GM10847 (cell line): Measurements from ENCODE around the gene ACTG2.

Source experiments
- POLR2A ChIP-seq: IDR thresholded peaks from 2 replicates; pipeline ENCODE4 v1.6.1; 2011; ENCODE audit not compliant: insufficient read length; ENCODE audit errors: extremely low read depth

ACTG2 gene

DNA sequence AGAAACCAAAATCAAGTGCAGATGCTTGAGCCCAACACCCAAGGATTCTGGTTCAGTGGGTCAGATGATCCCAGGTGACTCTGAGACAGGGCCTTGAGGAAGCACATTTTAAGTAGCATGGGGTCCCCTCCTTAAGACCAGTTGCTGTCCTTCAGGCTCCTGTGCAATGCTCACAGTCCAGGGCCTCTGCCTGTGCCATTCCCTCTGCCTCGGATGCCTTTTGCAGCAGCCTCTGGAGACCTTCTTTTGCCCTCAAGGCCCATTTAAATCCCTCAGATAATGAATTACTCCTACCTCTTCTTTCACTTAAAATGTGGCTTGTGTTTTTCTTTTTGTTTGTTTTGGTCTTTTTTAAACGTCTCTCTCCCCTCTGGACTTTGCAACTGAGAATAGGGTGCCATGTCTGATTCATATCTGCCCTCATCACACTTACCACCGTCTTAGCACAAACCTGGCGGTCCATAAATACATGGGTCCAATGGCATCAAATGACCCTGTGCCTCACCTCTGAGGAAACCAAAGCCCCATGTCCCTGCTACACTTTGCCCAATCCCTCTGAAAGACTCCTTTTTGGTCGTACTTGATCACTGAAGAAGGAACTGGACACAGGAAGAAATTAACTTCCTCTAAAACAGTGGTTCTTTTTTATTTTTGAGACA is 14.2 kb downstream of the ACTG2 start:
- no peak for TF ChIP-seq POLR2A

DNA sequence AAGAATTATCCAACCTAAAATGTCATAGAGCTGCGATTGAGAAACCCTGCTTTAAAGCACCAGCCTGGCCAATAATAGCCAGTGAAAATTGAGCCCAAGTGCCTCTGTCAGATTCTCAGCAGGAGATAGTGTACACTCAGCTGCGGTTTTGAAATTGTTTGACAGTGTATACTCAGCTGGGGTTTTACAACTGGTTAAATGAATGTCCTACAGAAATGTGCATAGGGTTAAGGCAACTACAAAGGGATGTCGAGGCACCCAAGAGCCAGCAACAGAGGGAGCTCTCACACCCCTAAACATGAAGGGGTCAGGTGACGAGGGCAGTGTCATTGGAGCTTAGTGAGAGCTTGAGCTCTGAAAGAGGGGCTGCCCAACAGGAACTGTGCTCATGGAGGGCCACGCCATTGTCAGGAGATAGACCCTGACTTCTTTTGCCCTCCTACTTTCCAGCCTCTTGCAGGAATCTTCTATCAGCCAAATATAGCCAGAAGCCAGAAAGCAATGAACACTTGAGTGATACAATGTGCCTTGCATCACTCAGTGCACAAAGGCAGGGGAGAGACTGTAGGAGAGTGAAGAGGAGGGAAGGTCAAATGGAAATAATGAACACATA is 15.1 kb downstream of the ACTG2 start:
- TF ChIP-seq POLR2A, result no peak

DNA sequence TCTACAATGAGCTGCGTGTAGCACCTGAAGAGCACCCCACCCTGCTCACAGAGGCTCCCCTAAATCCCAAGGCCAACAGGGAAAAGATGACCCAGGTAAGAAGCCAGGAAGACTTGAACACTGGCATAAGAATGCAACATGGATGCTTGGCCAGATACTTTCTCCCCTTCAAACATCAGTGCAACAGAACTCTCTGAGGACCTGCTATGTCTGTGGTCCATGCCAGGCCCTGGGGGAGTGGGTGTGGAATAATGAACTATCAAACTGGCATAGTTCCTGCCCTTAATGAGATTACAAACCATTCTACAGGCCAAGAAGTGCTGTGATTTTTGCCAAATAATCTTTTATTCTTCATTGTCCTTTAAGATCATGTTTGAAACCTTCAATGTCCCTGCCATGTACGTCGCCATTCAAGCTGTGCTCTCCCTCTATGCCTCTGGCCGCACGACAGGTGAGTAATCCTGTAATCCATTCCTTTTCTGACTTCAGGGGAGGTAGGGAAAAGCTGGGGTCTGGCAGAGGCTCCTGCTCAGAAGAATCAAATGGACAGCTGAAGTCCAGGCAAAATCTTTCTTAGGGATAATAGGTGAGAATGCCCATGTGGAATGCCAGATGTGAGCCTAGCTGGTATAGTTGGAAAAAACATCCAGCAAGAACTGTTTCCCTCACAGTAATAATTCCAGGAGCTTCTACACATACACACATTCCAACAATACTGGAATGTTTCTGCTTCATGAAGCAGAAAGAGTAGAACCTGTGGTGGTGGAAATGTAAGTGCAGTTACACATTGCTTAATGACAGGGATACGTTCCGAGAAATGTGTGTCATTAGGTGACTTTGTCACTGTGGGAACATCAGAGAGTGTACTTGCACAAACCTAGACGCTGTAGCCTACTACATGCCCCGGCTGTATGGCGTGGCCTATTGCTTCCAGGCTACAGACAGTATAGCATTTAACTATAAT is 16.2 kb downstream of the ACTG2 start:
- TF ChIP-seq POLR2A, result no peak

DNA sequence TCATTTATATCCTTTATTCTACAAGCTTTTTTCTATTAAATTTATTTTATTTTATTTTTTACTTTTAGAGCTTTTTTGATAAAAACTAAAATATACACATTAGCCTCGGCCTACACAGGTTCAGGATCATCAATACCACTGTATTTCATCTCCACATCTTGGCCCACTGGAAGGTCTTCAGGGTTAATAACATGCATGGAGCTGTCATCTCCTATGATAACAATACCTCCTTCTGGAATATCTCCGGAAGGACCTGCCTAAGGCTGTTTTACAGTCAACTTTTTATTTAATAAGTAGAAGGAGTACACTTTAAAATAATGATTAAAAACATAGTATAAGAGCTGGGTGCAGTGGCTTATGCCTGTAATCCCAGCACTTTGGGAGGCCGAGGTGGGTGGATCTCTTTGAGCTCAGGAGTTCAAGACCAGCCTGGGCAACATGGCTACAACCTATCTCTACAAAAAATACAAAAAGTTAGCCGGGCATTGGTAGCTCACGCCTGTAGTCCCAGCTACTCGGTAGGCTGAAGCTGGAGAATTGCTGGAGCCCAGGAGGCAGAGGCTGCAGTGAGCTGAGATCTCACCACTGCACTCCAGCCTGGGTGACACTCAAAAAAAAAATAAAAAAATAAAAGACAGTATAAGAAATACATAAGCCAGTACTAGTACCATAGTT is 18.2 kb downstream of the ACTG2 start:
- TF ChIP-seq POLR2A, result no peak

DNA sequence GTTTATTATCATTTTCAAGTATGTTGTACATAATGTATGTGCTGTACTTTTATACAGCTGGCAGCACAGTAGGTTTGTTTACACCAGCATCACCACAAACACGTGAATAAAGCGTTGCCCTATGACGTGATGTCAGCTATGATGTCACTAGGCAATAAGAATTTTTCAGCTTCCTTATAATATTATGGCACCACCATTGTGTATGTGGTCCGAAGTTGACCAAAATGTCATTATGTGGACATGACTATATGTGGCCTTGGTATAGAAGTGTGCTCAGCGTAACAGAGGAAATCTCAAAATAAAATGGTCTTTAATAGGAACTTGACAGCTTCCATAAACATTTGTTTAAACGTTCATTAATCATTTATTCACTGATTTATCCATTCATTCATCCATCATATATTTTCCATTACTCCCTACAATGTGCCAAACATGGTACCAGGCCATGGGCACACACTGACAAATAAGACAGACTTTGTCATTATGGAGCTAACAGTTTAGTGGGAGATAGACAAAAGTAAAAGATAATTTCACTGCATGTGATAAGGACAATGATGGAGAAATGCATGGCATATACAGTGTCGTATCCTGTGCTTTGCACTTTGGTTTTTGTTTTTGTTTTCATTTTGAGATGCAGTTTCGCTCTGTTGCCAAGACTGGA is 18.9 kb downstream of the ACTG2 start:
- TF ChIP-seq POLR2A, result no peak

DNA sequence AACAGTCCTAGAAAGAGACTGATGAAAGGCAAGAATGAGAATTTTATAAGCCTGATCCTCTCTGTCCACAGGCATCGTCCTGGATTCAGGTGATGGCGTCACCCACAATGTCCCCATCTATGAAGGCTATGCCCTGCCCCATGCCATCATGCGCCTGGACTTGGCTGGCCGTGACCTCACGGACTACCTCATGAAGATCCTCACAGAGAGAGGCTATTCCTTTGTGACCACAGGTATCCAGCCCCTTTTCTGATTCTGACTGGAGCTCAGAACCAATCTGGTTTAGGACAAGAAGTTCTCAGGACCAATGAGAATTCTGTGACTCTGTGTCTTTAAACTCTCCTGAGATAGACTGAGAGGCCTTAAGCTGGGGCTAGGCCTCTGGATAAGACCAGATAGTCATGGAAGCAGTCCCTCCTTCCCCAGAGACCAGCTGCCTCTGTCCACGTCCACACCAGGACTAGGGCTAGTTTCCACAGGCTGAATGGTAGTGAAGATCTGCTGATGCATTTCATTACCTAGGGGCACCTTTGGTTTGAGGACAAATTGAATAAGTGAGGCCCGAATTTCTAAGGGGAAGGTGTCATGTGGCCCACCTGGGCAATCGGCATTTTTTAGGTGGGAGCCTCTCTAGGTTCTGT is 20.7 kb downstream of the ACTG2 start:
- no peak for TF ChIP-seq POLR2A

DNA sequence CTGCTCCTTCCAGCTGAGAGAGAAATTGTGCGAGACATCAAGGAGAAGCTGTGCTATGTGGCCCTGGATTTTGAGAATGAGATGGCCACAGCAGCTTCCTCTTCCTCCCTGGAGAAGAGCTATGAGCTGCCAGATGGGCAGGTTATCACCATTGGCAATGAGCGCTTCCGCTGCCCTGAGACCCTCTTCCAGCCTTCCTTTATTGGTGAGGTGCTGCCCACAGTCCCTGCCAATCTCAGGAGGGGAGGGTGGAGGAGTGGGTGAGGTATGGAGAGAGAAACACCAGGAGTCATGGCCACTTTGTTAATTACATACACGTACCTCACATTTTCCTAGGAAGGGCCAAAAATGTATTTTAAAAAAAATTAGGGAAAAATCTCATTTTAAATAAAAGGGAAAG is 21.9 kb downstream of the ACTG2 start:
- TF ChIP-seq POLR2A, result no peak

DNA sequence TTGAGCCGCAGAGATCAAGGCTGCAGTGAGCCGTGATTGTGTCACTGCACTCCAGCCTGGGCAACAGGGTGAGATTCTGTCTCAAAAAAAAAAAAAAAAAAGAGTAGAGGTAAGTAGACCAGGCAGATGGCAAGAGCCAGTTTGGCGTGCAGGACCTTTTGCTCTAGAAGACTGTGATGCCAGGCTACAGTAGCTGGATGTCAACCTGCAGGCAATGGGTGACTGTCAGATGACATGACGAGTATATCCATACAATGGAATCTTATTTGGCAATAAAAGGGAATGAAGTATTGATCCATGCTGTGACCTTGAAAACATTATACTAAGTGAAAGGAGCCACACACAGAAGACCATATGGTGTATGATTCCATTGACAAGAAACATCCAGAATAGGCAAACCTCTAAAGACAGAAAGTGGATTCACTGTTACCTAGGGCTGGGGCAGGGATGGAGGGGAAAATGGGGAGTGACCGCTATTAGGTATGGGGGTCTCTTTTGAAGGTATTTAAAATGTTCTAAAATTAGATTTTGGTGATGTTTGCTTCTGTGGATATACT is 22.7 kb downstream of the ACTG2 start:
- no peak for TF ChIP-seq POLR2A

DNA sequence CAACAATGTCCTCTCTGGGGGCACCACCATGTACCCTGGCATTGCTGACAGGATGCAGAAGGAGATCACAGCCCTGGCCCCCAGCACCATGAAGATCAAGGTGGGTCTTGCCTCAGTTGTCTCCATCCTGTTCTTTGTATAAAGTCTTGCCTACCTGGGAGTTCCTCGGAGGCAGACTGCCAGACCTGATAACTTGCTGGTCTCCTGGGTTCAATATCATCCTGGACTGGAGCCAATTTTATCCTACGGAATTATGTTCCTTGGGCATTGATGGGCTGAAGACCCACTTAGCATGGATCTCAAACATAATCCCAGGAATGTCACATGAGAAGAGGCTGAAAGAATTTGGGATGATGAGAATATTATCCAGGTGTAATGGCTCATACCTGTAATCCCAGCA is 23.9 kb downstream of the ACTG2 start:
- TF ChIP-seq POLR2A, result no peak

DNA sequence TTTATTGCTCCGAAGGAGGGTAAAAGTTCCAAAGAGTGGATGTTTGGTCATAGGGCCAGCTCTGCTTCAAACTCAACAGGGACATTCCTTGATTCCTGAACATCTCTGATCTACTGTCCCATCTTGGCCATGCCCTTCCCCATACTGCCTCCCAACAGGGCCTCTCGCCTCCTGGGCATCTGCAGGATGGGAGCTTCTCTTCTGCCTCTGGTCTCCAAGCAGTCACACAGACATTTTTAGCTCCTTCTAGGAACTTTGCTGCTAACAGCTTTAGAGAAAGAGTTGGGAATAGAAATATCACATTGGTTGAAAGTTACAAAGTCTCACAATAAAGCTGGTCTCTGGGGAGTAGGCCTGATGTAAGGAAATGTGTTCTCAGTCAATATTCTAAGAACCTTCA is 24.5 kb downstream of the ACTG2 start:
- TF ChIP-seq POLR2A, result no peak

DNA sequence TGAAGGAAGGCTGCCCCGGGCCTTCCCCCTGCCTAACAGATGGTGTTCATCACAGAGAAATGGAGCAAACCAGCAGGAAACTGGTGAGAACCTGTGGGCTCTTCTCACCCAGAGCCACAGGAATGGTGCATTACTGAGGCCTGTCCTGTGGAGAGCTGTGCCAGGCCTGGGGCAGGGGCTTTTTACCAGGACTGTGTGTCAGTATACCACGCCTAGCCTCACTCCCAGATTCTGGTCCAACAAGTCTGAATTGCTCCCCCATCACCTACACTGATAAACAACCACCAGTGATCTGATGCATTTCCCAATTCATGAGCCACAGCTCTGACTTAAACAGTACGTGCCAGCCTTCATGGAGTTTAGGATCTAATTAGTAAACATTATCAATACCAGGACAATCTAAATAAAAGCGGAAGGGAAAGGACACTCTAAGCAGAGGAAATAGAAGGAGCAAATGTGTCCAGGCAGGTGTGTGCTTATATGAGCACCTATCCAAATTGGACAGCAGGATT is 24.9 kb downstream of the ACTG2 start:
- TF ChIP-seq POLR2A, result no peak

DNA sequence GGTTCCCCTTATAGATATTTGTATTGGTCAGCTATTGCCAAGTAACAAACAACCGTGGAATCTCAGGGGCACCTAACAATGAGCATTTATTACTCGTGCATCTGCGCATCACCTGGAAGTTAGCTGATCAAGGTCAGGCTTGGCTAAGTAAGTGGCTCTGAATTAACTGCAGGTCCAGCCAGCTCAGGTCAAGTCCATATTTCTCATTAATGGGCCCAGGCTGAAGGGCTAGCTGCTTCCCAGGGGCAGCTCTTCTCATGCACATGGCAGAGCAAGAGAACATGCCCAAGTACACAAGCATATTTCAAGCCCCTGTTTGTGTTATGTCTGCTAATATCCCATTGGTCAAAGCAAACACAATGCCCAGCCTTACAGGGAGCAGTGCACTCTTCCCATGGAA is 26.0 kb downstream of the ACTG2 start:
- TF ChIP-seq POLR2A, result no peak

DNA sequence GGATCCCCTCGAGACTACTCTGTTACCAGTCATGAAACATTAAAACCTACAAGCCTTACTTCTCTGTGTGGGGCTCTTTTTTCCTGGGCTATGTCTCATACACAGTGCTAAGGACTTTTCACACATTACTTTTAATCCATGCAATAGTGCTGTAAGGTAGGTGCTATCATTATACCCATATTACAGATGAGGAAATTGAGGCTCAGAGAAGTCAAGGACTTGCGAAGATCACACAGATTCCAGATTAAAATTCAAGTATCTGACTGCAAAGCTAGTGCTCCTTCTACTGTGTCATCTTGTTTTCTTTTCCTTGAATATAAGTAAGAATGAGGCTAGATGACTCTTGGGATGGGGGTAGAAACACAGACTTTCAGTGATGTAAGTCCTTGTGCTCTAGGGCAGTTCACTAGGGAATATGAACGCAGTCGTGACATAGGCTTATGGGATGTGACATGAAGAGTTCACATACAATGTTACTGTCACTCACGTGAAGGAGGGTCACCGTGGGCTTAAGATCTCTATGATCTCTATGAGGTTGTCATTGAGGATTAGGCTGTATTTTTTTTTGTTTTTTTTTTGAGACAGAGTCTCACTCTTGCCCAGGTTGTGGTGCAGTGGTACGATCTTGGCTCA is 26.9 kb downstream of the ACTG2 start:
- TF ChIP-seq POLR2A, result no peak
